Central memory CD4-positive, alpha-beta T cell (primary cell): ENCODE results near the gene RELN.
"Not testable (repeated sequence)": the region's sequence is repeated elsewhere in the genome, so short reads cannot be mapped to it uniquely, and the experiment has no call there.

ENCODE experiments used
- DNase-seq: peaks from one replicate; pipeline ENCODE4 v3.0.0; 2022

Gene RELN

DNA sequence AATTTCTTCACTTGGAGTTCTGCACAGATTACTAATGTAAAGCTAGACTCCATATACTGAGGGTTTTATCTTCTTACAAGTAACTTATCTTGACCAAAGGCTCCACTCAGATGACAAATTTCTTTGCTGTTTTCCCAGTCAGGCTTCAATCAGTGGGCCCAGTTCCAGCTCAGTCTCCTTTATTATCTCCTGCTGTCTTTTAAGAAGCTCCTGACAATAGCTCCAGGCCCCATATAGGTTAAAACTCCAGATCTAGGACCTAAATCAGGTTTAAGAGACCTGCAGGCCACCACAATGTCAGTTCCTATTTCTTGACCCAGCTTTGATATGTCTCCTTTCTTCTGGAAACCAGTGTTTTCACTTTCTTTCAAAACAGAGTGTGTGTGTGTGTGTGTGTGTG is 165.2 kb downstream of the RELN start:
- no peak for DNase-seq

DNA sequence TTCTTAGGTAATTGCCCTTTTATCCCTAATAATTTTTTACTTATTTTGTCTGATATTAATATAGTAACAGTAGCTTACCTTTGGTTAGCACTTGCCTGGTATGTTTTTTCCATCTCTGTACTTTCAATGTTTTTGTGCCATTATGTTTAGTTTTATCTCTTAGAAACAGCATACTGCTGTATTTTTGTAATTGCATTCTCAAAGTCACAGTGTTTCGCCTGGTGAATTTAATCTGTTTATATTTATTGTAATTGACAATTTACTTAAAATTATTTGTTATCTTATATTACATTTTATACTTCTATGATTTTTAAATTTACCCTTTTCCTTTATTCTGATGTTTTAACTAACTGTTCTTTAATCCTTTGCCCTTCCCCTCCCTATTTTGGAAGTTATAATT is 166.4 kb downstream of the RELN start:
- DNase-seq: no peak

DNA sequence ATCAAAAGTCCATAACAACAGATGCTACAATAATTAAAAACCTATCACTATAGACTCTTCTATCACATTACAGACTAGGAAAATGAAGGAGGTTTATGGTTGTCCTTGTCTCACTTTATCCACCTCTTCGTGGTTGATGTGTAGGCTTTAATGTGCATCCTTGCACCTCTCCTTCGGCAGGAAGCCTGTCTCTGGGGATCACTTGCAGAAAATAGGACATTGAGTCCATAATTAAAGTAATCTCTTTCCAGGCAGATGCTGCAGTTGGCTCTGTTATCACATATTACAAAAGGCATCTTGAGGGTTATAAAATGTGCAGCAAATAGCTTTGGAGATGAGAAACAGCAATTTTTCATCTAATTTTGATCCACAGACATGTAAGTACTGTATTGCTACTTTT is 168.4 kb downstream of the RELN start:
- no peak for DNase-seq

DNA sequence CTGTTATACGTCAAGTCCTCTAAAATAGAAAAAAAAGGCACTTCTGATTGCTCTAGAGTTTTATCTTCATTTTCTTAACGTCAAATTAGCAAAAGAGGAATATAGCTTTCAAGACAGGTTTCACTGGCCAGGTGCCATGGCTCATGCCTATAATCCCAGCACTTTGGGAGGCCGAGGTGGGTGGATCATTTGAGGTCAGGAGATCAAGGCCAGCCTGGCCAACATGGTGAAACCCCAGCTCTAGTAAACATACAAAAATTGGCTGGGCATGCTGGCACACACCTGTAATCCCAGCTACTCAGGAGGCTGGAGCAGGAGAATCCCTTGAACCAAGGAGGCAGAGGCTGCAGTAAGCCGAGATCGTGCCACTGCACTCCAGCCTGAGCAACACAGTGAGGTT is 173.5 kb downstream of the RELN start:
- DNase-seq: not testable (repeated sequence)

DNA sequence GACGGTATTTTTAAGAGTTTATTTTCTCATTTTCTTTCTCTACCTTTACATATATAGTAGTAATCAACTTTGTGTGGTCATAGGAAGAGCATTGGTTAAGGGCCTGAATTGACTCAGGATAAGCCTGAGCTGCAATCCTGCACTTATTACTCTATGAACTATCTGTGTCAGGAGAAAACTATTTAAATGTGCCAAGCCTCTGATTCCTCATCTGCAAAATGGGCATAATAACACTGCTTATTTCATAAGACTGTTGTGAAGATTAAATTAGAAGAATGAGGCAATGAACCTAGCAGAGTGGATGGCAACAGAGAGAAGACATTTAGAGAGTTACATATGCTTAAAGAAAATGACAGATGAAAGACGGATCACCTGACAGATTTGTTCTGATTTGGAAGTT is 175.5 kb downstream of the RELN start:
- no peak for DNase-seq

DNA sequence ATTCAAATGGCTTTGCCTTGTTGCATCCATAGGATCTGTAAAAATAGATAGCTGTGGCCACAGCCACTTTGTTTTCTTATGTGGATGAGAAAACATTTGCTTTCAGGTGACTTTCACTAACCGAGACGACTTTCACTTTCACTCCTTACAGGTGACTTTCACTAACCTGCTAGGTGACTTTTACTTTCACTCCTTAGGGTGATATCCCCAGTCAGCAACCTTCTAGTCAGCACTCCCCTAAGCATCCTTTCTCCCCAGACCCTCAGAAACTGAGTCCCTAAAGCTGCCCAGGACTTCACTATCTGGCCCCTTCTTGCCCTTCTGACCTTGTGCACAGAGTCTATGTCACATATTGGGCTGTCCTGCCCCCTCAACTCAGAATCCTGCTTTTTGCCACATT is 177.5 kb downstream of the RELN start:
- DNase-seq: no peak

DNA sequence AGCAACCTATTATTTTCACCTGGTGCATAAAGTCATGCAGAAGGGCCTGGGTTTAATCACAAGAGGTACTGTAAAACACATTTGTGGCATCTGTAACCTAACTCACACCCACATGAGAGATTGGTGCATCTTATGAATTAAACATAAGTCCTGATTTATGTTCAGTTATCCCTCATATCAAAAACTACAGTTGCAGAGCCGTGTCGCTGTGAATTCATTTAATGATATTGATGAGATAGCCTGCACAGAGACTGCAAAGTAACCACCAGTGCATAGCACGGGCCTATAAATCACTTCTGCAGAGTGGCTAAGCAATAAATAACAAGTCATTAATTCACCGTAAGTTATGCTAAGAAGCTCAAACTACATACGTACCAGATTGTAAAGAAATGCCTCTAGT is 178.2 kb downstream of the RELN start:
- no peak for DNase-seq

DNA sequence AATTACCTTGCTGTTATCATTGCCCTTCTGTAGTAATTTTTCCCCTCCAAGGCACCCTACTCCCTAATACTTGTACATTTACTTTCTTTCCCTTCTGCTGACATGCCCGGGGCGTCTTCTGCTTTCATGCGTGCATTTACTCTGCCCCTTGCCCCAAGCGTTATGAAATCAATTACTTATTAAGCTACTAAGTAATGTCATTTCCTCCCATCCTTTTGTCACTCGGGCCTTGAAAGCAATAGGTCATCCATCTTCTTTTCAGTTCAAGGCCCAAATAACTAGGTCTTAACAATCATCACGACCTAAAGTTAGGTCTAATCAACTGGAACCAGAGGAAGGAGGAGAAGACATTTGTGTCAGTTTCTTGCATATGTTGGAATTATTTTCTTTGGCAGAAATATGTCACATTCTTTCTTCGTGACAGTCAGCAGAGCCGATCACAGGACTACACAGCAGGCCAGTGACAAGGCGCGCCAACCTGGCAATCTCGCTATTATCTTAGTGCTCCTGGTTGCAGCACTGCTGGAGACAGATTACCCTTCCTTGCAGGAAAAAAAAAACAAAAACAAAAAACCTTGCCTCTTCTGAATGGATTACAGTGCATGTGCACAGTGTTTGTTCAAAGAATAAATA is 179.2 kb downstream of the RELN start:
- DNase-seq: no peak

DNA sequence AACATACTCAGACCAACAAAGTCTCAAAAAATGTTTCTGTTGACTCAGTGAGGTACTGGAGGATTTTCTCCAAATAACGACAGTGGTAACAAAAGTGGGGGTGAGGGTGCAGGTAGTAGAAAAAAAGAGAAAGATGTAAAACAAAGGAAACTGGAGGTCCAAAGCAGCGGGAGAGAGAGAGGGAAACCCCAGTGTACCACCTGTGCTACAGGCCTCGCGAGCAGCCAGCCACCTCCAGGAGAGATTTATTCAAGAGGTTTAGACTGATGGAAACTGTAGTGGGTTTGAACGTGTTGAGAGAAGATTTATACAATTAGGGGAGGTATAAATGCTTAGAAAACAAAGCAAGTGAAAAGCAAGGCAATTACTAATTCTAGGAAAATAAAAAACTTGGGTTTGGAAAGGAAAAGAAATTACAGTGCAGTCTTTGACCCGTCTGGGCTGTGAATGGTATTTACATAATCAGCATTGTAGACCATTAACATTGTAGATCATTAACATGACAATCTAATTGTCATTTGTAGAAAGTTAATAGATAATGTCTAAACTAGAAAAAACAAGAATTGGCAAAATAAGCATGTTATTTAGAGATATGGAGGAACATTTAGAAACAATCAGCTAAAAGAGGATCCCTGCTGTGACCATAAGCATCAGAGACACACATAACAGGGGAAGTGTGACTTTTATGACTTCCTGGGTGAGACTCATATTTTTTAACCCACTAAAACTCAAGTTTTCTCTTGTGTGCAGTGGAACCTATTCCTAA is 180.0 kb downstream of the RELN start:
- DNase-seq: no peak

DNA sequence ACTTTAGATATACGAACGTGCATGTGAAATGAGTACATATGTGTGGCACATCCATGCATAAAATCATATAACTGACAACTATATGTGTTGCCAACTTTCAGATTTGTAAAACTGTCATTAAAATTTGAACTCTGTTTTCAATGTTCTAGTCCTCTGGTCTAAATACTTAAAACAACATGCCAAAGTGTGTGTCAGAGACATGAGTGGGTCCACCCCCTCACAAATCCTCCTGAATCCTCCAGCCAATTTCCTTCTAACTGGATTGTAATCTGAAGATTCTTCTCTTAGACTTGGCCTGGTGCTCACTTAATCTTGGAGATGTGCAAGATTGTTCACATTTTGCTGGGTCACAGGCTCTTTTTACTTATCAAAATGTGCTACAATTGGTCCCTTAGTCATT is 184.1 kb downstream of the RELN start:
- no peak for DNase-seq

DNA sequence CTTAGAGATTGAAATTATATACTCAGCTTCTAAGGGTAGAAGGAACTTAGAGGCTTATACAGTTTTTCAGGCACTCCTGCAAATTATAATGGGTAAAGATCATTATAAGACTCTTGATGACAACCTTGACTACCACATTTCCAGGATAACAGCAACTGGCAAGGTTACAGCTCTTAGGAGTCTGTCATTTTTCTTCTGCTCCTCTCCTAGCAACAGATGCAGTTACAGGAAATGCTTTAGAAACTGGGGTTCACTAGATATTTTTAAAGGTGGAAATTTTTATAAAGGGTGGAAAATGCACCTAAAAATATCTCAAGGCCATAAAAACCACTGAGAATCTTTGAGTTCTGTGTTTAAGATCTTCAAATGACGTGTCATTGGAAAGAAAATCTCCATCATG is 185.8 kb downstream of the RELN start:
- no peak for DNase-seq

DNA sequence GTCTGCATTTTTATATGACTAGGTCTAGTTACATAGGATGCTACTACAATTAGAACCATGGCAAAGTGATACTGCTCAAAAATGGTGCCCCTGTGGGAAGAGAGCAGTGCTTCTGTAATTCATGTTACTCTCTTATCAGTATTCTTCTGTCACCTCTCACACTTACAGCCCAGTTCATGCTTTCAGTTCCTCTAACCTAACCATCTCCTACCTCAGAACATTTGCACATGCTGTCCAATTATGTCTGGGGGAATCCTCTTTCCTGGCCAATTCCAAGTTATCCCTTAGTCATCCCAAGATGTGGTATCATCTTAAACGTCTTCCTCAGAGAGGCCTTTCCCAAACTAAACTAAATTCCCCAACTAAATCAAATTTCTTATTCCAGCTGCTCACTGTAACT is 190.2 kb downstream of the RELN start:
- DNase-seq: no peak

DNA sequence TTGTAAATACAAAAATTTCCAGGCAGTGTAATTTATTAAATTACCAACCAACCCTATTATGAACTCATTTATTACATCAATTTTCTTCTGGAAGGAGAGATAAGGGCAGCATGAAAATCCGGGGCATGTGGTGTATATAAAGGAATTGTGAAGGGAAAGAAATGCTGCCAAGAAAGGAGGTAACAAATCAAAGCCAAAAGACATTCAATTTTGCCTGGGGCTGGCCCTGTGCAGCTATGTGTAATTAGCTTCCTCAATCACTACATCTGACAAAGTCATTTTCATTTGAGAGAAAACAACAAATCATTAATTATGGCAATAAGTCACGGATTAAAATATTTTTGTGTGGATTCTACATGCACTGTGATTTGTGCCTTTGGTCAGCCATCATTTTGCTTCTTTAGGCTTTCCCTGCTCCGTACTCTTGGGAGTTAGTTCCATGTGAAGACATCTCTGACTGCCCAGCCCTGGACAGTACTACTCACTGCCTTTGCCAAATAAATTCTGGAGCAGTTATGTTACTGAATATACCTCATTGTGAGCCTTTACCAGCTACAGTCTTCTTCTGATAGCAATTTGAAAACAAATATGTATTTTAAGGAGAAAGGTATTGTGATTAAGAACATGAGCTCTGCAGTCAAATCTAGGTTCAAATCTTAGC is 191.7 kb downstream of the RELN start:
- no peak for DNase-seq

DNA sequence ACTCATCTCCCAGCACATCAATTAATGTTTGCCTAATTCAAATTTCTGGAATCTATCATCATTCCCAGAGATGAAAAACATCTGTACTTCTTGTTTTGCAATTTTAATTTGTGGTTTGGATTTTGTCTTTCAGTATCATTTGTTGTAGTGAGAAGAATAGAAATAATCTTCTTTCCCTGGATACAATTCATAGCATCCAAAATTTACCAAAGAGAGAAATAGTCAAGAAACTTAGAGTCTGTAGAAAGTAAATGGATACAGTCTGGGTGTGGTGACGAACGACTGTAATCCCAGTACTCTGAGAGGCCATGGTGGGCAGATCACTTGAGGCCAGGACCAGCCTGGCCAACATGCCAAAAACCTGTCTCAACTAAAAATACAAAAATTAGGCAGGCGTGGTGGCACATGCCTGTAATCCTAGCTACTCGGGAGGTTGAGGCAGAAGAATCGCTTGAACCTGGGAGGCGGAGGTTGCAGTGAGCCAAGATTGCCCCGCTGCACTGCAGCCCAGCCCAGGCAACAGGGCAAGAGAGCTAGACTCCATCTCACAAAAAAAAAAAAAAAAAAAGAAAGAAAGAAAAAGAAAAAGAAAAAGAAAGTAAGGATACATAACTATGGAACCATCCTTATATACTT is 193.0 kb downstream of the RELN start:
- no peak for DNase-seq

DNA sequence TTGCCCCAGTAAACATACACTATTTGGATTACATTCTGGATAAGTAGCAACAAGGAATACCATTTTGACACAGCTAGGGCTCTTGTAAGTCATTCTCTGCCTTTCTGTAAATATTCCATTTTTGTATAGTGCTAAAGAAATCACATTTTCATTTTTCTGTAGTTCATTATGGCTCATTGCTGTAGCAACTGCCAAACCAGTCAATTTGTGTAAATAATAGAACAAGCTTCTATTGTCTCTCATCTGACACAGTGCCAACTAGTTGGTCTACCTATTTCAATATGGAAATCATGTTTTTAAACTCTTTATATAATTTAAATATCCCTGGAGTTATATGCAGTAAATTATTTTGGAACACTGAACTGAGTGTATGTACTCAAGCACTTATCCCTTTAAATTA is 193.7 kb downstream of the RELN start:
- no peak for DNase-seq

DNA sequence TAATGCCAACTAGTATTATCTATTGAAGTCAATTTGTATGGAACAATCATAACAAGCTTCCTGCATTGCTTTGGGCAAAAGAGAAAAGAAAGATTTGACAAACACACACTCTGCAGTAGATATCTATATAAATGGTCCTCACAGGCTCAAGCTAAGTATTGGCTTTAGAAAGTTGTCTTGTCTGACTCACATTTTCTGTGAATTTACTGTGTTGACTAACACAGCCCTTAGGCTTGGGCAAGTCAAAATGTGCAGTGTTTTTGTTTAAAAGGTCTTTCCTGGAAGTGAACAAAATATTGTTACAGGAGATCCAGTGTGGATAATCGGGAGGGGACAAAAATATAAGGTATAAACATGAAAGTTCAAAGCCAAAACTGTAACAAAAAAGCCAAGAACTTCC is 194.4 kb downstream of the RELN start:
- no peak for DNase-seq

DNA sequence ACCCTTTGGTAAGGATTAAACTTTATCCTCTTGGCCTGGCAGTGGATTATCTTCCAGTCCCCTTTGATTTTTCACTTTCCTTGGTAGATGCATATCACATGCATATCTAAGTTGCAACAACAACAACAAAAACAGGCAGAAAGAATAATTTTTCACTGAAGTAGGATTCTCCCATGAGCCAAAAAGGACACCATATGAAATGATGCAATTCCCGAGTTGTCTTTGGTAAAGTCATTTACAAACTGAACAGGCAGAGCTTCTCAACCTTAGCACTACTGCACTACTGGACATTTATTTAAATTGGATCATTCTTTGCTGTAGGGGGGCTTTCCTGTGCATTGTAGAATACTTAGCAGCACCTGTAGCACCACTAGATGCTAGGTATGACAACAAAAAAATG is 195.0 kb downstream of the RELN start:
- DNase-seq: no peak

DNA sequence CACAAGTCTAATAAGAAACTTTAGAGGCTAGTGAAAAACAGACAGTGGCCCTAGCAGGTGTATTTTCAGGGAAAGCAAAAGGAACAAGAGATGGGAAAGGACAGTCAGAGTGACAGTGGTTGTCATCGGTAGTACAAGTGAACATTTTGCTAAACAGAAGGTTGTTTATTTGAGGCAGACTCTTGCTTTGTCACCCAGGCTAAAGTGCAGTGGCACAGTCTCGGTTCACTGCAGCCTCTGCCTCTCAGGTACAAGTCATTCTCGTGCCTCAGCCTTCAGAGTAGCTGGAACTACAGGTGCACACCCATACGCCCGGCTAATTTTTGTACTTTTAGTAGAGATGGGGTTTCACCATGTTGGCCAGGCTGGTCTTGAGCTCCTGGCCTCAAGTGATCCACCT is 195.8 kb downstream of the RELN start:
- no peak for DNase-seq

DNA sequence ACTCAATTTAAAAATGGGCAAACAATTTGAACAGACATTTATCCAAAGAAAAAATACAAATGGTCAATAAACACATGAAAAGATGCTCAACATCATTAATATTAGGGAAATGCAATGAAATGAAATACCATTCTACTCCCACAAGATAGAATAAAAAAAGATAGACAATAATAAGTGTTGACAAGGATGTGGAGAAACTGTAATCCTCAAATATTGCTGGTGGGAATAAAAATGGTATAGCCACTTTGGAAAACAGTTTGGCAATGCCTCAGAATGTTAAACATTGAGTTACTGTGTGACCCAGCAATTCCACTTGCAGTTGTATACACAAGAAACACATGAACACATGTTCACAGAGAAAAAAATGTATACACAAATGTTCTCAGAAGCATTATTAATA is 197.6 kb downstream of the RELN start:
- DNase-seq: no peak

DNA sequence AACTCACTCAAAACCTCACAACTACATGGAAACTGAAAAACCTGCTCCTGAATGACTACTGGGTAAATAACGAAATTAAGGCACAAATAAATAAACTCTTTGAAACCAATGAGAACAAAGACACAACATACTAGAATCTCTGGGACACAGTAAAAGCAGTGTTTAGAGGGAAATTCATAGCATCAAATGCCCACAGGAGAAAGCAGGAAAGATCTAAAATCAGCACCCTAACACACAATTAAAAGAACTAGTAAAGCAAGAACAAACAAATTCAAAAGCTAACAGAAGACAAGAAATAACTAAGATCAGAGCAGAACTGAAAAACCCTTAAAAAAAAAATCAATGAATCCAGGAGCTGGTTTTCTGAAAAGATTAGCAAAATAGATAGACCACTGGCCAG is 202.4 kb downstream of the RELN start:
- DNase-seq: not testable (repeated sequence)

DNA sequence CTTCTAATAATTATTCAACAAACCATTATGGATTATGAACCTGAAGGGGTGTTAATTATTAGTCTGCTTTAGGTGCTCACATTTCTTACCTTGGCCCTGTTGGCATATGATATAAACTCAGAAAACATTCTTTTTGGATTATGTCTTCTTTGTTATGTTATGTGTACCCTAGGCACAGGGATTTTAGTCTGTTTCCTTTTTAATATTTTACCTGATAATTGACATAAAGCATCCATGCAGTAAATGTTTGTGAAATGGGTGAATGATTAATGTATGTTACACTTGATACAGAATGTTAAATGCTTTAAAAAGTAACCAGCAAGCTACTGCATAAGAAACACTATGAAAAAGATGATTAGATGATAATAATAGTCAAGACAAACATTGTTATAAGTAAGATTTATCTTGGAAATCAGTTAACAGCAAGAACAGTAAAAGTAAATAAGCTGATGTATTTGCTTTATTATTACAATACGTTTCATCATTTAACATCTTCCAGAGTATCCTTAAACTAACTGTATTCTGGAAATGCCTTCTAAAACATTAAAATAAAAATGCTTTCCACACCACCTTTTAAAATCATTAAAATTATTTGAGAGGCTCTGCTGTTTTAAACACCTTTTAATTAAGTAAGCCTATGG is 204.7 kb downstream of the RELN start:
- no peak for DNase-seq

DNA sequence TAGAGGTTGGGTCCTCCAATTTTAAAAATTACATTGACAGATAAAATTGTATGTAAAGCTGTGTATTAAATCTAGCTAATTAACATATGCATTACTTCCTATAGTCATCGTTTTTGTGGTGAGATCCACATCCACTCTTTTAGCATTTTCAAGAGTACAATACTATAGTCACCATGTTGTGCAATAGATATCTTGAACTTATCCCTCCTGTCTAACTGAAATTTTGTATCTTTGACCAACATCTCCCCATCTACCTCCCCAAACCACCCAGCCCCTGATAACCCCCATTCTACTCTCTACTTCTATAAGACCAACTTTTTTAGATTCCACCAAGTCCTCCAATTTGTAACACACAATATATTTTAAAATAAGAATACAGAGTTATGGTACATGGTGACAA is 208.0 kb downstream of the RELN start:
- no peak for DNase-seq

DNA sequence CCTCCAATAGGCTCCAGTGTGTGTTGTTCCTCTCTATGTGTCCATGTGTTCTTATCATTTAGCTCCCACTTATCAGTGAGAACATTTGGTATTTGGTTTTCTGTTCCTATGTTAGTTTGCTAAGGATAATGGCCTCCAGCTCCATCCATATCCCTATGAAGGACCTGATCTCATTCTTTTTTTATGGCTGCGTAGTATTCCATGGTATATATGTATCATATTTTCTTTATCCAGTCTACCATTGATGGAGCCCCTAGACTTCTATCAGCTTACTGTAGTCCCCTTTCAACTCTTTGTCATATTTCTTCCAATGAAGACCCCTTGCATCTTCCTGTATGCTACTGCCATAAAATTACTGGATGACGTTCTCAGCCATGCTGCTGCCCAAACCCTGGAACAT is 208.9 kb downstream of the RELN start:
- not testable (repeated sequence) for DNase-seq
